H9 (cell line): ENCODE data around the gene SRXN1. TPM values are rescaled to one million over a fixed set of nuclear protein-coding genes. Genes with fewer than 3 reads are reported as not detected.

ENCODE experiments used
- DNase-seq: peaks from one replicate; pipeline ENCODE4 v3.0.0-alpha.2; 2017
- H2AFZ ChIP-seq: one replicate; pipeline ENCODE4 v1.6.1; 2013; ENCODE audit warnings: mild to moderate bottlenecking, low read length, control low read depth, moderate library complexity
- H2AK5ac ChIP-seq: 2 replicates; pipeline ENCODE4 v1.6.1; 2013; ENCODE audit warnings: low read length, control low read depth, mixed read lengths; ENCODE audit not compliant: insufficient read length
- H2BK120ac ChIP-seq: one replicate; pipeline ENCODE4 v1.6.1; 2013; ENCODE audit warnings: low read depth, mild to moderate bottlenecking, low read length, control low read depth, inconsistent platforms; ENCODE audit not compliant: poor library complexity, severe bottlenecking
- H2BK12ac ChIP-seq: 2 replicates; pipeline ENCODE4 v1.6.1; 2013; ENCODE audit warnings: low read length, control low read depth, mixed read lengths, low read depth; ENCODE audit not compliant: insufficient read length
- H2BK15ac ChIP-seq: 2 replicates; pipeline ENCODE4 v1.6.1; 2013; ENCODE audit warnings: low read depth, low read length, control low read depth
- H2BK20ac ChIP-seq: one replicate; pipeline ENCODE4 v1.6.1; 2013; ENCODE audit warnings: low read depth, mild to moderate bottlenecking, low read length, control low read depth, inconsistent platforms; ENCODE audit not compliant: poor library complexity, severe bottlenecking
- H2BK5ac ChIP-seq: 2 replicates; pipeline ENCODE4 v1.6.1; 2013; ENCODE audit warnings: low read length, control low read depth, mixed read lengths; ENCODE audit not compliant: insufficient read length
- H3K14ac ChIP-seq: 2 replicates; pipeline ENCODE4 v1.6.1; 2013; ENCODE audit warnings: low read length, control low read depth; ENCODE audit not compliant: insufficient read depth
- H3K18ac ChIP-seq: 2 replicates; pipeline ENCODE4 v1.6.1; 2013; ENCODE audit warnings: low read depth, mild to moderate bottlenecking, mixed read lengths, low read length, control low read depth; ENCODE audit not compliant: insufficient read length
- H3K23ac ChIP-seq: 2 replicates; pipeline ENCODE4 v1.6.1; 2013; ENCODE audit warnings: low read length, control low read depth, mixed read lengths, low read depth; ENCODE audit not compliant: insufficient read length
- H3K23me2 ChIP-seq: 2 replicates; pipeline ENCODE4 v1.6.1; 2013; ENCODE audit warnings: low read depth, mild to moderate bottlenecking, mixed read lengths, low read length, control low read depth; ENCODE audit not compliant: insufficient read length, poor library complexity, severe bottlenecking
- H3K27ac ChIP-seq: 2 replicates; pipeline ENCODE4 v1.5.1; 2013; ENCODE audit warnings: low read length, control low read depth, mixed read lengths, low read depth; ENCODE audit not compliant: insufficient read length
- H3K27me3 ChIP-seq: 2 replicates; pipeline ENCODE4 v1.6.1; 2013; ENCODE audit warnings: low read length, control low read depth, inconsistent platforms; ENCODE audit not compliant: insufficient read depth
- H3K4ac ChIP-seq: 2 replicates; pipeline ENCODE4 v1.6.1; 2013; ENCODE audit warnings: low read depth, mild to moderate bottlenecking, control low read depth, inconsistent platforms, low read length, moderate library complexity
- H3K4me1 ChIP-seq: 2 replicates; pipeline ENCODE4 v1.6.1; 2013; ENCODE audit warnings: low read length, control low read depth, inconsistent platforms; ENCODE audit not compliant: insufficient read depth
- H3K4me2 ChIP-seq: 2 replicates; pipeline ENCODE4 v1.6.1; 2013; ENCODE audit warnings: low read length, control low read depth, mixed read lengths; ENCODE audit not compliant: insufficient read length, insufficient read depth
- H3K56ac ChIP-seq: 2 replicates; pipeline ENCODE4 v1.6.1; 2013; ENCODE audit warnings: low read depth, mild to moderate bottlenecking, mixed read lengths, low read length, control low read depth; ENCODE audit not compliant: insufficient read length
- H3K79me1 ChIP-seq: 2 replicates; pipeline ENCODE4 v1.6.1; 2013; ENCODE audit warnings: low read depth, mild to moderate bottlenecking, moderate library complexity, low read length, control low read depth, inconsistent platforms; ENCODE audit not compliant: insufficient read depth, poor library complexity, severe bottlenecking
- H3K79me2 ChIP-seq: 2 replicates; pipeline ENCODE4 v1.6.1; 2013; ENCODE audit warnings: low read length, control low read depth, inconsistent platforms; ENCODE audit not compliant: insufficient read depth
- H3K9ac ChIP-seq: 2 replicates; pipeline ENCODE4 v1.6.1; 2013; ENCODE audit warnings: low read length, control low read depth, mixed read lengths; ENCODE audit not compliant: insufficient read length; ENCODE audit errors: extremely low read depth
- H3K9me3 ChIP-seq: one replicate; pipeline ENCODE4 v1.6.1; 2013; ENCODE audit warnings: low read depth, low read length, inconsistent platforms; ENCODE audit not compliant: control insufficient read depth
- H3T11ph ChIP-seq: one replicate; pipeline ENCODE4 v1.6.1; 2013; ENCODE audit warnings: mild to moderate bottlenecking, low read length, control low read depth, inconsistent platforms
- H4K20me1 ChIP-seq: one replicate; pipeline ENCODE4 v1.6.1; 2013; ENCODE audit not compliant: control insufficient read depth, insufficient read length, insufficient read depth
- H4K5ac ChIP-seq: 2 replicates; pipeline ENCODE4 v1.6.1; 2013; ENCODE audit warnings: low read depth, mild to moderate bottlenecking, mixed read lengths, low read length, control low read depth; ENCODE audit not compliant: insufficient read length
- H4K8ac ChIP-seq: replicated peaks from 2 replicates; pipeline ENCODE4 v1.6.1; 2013; ENCODE audit warnings: low read length, control low read depth, mixed read lengths, low read depth; ENCODE audit not compliant: insufficient read length
- H4K91ac ChIP-seq: 2 replicates; pipeline ENCODE4 v1.6.1; 2013; ENCODE audit warnings: low read depth, mild to moderate bottlenecking, moderate library complexity, mixed read lengths, low read length, control low read depth; ENCODE audit not compliant: insufficient read length
- H3K27ac Mint-ChIP-seq, 3 experiments: 2 replicates in 2 of 3; 3 replicates in 1 of 3; pipeline ENCODE4 v1.8.0; 2020 to 2021; ENCODE audit warnings: mixed read lengths in 3 of 3, mild to moderate bottlenecking in 1 of 3, moderate library complexity in 1 of 3
- H3K27me3 Mint-ChIP-seq: 2 replicates; pipeline ENCODE4 v1.8.0; 2021; ENCODE audit warnings: low read depth, mild to moderate bottlenecking, moderate library complexity, mixed read lengths
- H3K36me3 Mint-ChIP-seq, 3 experiments: 2 replicates in 2 of 3; 3 replicates in 1 of 3; pipeline ENCODE4 v1.8.0; 2020 to 2021; ENCODE audit warnings: low read depth in 3 of 3, mixed read lengths in 3 of 3; ENCODE audit not compliant: insufficient read depth in 1 of 3
- H3K4me1 Mint-ChIP-seq, 2 experiments: 2 replicates each; pipeline ENCODE4 v1.8.0; 2020; ENCODE audit warnings: mixed read lengths in 2 of 2
- H3K4me3 Mint-ChIP-seq, 2 experiments: 2 replicates in 1 of 2; 3 replicates in 1 of 2; pipeline ENCODE4 v1.8.0; 2020 to 2021; ENCODE audit warnings: mild to moderate bottlenecking in 2 of 2, mixed read lengths in 2 of 2, moderate library complexity in 1 of 2
- H3K9me3 Mint-ChIP-seq, 2 experiments: 2 replicates in 1 of 2; 3 replicates in 1 of 2; pipeline ENCODE4 v1.8.0; 2020; ENCODE audit warnings: mild to moderate bottlenecking in 2 of 2, mixed read lengths in 2 of 2, moderate library complexity in 1 of 2
- CTCF ChIP-seq: fragments of 200-600 bp; sonication (generic); conservative IDR thresholded peaks from 3 replicates; pipeline ENCODE4 v1.8.0; 2021; ENCODE audit warnings: antibody characterized with exemption, mild to moderate bottlenecking
- WGBS: extraction: QIAGEN DNeasy Blood & Tissue Kit; methylation state at CpG from one replicate; pipeline ENCODE4 v1.1.7; 2013; ENCODE audit warnings: missing lambda C conversion rate, low lambda C conversion rate, mixed read lengths; ENCODE audit not compliant: insufficient read length; ENCODE audit errors: extremely low coverage; 5-methylcytosine and 5-hydroxymethylcytosine counted together
- total RNA-seq: library from RNA; stranded (reverse); gene quantifications from 2 replicates; pipeline ENCODE4 v1.2.1, GENCODE V29; 2021

The SRXN1 gene
- total RNA-seq, 1 experiment from 2014 or later: 25.7 TPM

- Mint-ChIP-seq H3K27ac (no peak overlapping the region), H3K9me3 (peaks cover 0 to 4% of the 10 kb centered on the region in 2 experiments; a peak in 1 of 5 replicates), H3K27me3 (peaks cover 64% of the 10 kb centered on the region), H3K4me1 (peaks cover 17 to 23% of the 10 kb centered on the region in 2 experiments), H3K4me3 (no peak overlapping the region), H3K36me3 (no peaks in the 10 kb centered on the region)
- TF ChIP-seq CTCF: no peak
- Histone ChIP-seq H4K5ac (no peak overlapping the region), H3K56ac (no peak overlapping the region), H3K4ac (no peak overlapping the region), H3K27ac (no peak overlapping the region), H3K23me2 (peaks cover 17% of the 10 kb centered on the region), H3K18ac (no peak overlapping the region), H3K27me3 (peaks cover 7% of the 10 kb centered on the region), H3K4me1 (no peaks in the 10 kb centered on the region), H2AK5ac (no peak overlapping the region), H4K91ac (no peak overlapping the region), H3K4me2 (no peak overlapping the region), H3K9ac (no peak overlapping the region), H3K23ac (no peak overlapping the region), H4K8ac (no peak overlapping the region), H2BK120ac (no peak overlapping the region), H3K79me1 (no peaks in the 10 kb centered on the region), H2BK12ac (no peak overlapping the region), H2BK20ac (no peak overlapping the region), H3K79me2 (no peaks in the 10 kb centered on the region), H3K14ac (no peak overlapping the region), H2AFZ (no peak overlapping the region), H2BK15ac (no peak overlapping the region), H2BK5ac (no peak overlapping the region), H4K20me1 (no peaks in the 10 kb centered on the region), H3T11ph (no peak overlapping the region), H3K9me3 (no peaks in the 10 kb centered on the region)
- WGBS: no CpG with 5 or more reads among the region's 5 CpGs
- no peak for DNase-seq
Measured at GRCh38 chr20:677957-678356, 25.0 kb upstream of the SRXN1 start.
